ENCODE measurements around the gene SELENOV.

DNA sequence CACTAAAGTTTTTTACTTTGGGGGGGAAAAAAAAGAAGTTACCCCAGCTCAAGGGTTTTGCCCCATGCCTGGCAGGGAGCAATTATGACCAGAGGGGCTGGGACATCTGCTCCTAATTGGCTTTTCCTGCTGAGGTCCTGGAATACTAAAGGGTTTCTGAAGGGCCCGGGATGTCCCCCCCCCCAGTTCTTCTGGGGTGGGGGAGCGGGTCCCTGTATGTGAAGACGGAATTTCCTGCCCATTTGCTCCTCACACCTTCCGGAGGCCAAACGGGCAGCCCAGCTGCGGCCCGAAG is 17.3 kb upstream of the SELENOV start:
- TF ChIP-seq, protein P1, sequence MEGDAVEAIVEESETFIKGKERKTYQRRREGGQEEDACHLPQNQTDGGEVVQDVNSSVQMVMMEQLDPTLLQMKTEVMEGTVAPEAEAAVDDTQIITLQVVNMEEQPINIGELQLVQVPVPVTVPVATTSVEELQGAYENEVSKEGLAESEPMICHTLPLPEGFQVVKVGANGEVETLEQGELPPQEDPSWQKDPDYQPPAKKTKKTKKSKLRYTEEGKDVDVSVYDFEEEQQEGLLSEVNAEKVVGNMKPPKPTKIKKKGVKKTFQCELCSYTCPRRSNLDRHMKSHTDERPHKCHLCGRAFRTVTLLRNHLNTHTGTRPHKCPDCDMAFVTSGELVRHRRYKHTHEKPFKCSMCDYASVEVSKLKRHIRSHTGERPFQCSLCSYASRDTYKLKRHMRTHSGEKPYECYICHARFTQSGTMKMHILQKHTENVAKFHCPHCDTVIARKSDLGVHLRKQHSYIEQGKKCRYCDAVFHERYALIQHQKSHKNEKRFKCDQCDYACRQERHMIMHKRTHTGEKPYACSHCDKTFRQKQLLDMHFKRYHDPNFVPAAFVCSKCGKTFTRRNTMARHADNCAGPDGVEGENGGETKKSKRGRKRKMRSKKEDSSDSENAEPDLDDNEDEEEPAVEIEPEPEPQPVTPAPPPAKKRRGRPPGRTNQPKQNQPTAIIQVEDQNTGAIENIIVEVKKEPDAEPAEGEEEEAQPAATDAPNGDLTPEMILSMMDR (IDR thresholded peaks at IDR 0.05) = no peak
- no peak for TF ChIP-seq EZH2phosphoT487 (IDR thresholded peaks at IDR 0.05)
